HEK293T (cell line): ENCODE data around the gene MED7.

ENCODE experiments used
- CTCF ChIA-PET: fragments of 350-600 bp; formaldehyde crosslinking; extraction: SDS; loops from one replicate; lab custom pipeline; 2021; ENCODE audit warnings: antibody characterized with exemption, inconsistent platforms; lab: Yijun Ruan, JAX
- POLR2A ChIA-PET: fragments of 350-600 bp; formaldehyde crosslinking; extraction: SDS; loops from one replicate; lab custom pipeline; 2020; ENCODE audit warnings: antibody characterized with exemption, inconsistent platforms; lab: Yijun Ruan, JAX
- DNase-seq: peaks from one replicate; pipeline ENCODE4 v3.0.0; 2012; ENCODE audit warnings: mixed read lengths; ENCODE audit errors: extremely low spot score
- ARNT ChIP-seq: fragments of 450-650 bp; IDR thresholded peaks from 2 replicates; pipeline ENCODE4 v1.6.1; 2017; ENCODE audit warnings: mild to moderate bottlenecking
- BHLHE40 ChIP-seq: fragments of 450-650 bp; IDR thresholded peaks from 2 replicates; pipeline ENCODE4 v1.6.1; 2016; ENCODE audit warnings: mild to moderate bottlenecking, moderate library complexity, borderline replicate concordance
- CTBP1 ChIP-seq: fragments of 450-650 bp; IDR thresholded peaks from 2 replicates; pipeline ENCODE4 v1.6.1; 2016; ENCODE audit warnings: borderline replicate concordance
- ELF4 ChIP-seq: fragments of 450-650 bp; IDR thresholded peaks from 2 replicates; pipeline ENCODE4 v1.6.1; 2017; ENCODE audit warnings: antibody characterized with exemption
- FOXA1 ChIP-seq: fragments of 450-650 bp; IDR thresholded peaks from 2 replicates; pipeline ENCODE4 v1.6.1; 2016; ENCODE audit warnings: mild to moderate bottlenecking
- FOXK2 ChIP-seq: fragments of 450-650 bp; IDR thresholded peaks from 2 replicates; pipeline ENCODE4 v1.6.1; 2016; ENCODE audit warnings: mild to moderate bottlenecking
- FOXM1 ChIP-seq: fragments of 450-650 bp; IDR thresholded peaks from 2 replicates; pipeline ENCODE4 v1.6.1; 2017; ENCODE audit warnings: mild to moderate bottlenecking, borderline replicate concordance
- HDGF ChIP-seq: fragments of 450-650 bp; IDR thresholded peaks from 2 replicates; pipeline ENCODE4 v1.6.1; 2017; ENCODE audit warnings: antibody characterized with exemption, borderline replicate concordance
- L3MBTL2 ChIP-seq: fragments of 450-650 bp; conservative IDR thresholded peaks from 2 replicates; pipeline ENCODE4 v1.6.1; 2016; ENCODE audit warnings: mild to moderate bottlenecking
- LEF1 ChIP-seq: fragments of 450-650 bp; IDR thresholded peaks from 2 replicates; pipeline ENCODE4 v1.6.1; 2017; ENCODE audit warnings: mild to moderate bottlenecking, borderline replicate concordance
- NFRKB ChIP-seq: fragments of 450-650 bp; IDR thresholded peaks from 2 replicates; pipeline ENCODE4 v1.6.1; 2016; ENCODE audit warnings: mild to moderate bottlenecking, moderate library complexity
- PKNOX1 ChIP-seq: fragments of 450-650 bp; IDR thresholded peaks from 2 replicates; pipeline ENCODE4 v1.6.1; 2016
- SP1 ChIP-seq: fragments of 450-650 bp; IDR thresholded peaks from 2 replicates; pipeline ENCODE4 v1.6.1; 2017
- SUZ12 ChIP-seq: fragments of 450-650 bp; IDR thresholded peaks from 2 replicates; pipeline ENCODE4 v1.6.1; 2016; ENCODE audit warnings: mild to moderate bottlenecking
- TARDBP ChIP-seq: fragments of 450-650 bp; IDR thresholded peaks from 2 replicates; pipeline ENCODE4 v1.6.1; 2016
- ZNF384 ChIP-seq: fragments of 450-650 bp; IDR thresholded peaks from 2 replicates; pipeline ENCODE4 v1.6.1; 2016

The MED7 gene

GRCh38 chr5:157178966-157179365 lies 36.3 kb upstream of the MED7 start:
- POLR2A ChIA-PET: no interaction called here
- CTCF ChIA-PET: no interaction called here
- DNase-seq: no peak
- no peak for TF ChIP-seq SUZ12
- no peak for TF ChIP-seq L3MBTL2
- TF ChIP-seq PKNOX1: no peak
- TF ChIP-seq FOXA1: no peak
- TF ChIP-seq FOXK2: no peak
- TF ChIP-seq SP1: no peak
- TF ChIP-seq ARNT: no peak
- no peak for TF ChIP-seq NFRKB
- no peak for TF ChIP-seq HDGF

GRCh38 chr5:157177953-157178352 lies 35.3 kb upstream of the MED7 start:
- DNase-seq: no peak
- POLR2A ChIA-PET: no interaction called here
- TF ChIP-seq ELF4 (no peak), HDGF (no peak), LEF1 (no peak), FOXM1 (no peak), ARNT (no peak), NFRKB (no peak), FOXA1 (no peak), FOXK2 (no peak), CTBP1 (no peak), SP1 (no peak), ZNF384 (no peak), SUZ12 (no peak), BHLHE40 (no peak)
- CTCF ChIA-PET: no interaction called here

DNA sequence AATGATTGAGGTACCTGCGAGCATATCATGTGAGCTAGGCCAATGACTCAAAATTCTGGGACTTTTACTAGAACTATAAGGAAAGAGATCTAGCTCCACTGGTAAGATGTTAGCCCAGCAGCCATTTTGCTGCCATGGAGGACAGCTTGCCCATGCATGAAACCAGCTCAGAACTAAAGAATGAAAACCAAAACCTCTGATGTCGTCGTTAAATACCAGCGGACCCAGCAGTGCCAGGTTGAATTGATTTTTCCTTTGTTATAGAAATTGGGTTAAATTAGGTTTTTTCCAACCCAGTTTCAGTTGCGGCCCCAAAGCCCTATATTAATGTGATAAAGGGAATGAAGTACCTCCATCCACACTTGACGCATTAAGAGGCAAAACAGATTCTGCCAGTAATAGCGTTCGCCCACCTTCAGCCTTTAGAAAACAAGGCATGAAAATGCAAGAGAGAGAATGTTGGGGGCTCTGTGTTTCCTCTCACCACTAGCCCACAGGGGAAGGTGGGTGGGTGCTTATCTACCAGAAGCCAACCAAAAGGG lies 32.5 kb upstream of the MED7 start:
- ChIA-PET CTCF (no interaction called here), POLR2A (no interaction called here)
- TF ChIP-seq SP1 (no peak), ELF4 (no peak), FOXM1 (no peak), TARDBP (no peak), BHLHE40 (no peak), SUZ12 (no peak), HDGF (no peak)
- DNase-seq: no peak

DNA sequence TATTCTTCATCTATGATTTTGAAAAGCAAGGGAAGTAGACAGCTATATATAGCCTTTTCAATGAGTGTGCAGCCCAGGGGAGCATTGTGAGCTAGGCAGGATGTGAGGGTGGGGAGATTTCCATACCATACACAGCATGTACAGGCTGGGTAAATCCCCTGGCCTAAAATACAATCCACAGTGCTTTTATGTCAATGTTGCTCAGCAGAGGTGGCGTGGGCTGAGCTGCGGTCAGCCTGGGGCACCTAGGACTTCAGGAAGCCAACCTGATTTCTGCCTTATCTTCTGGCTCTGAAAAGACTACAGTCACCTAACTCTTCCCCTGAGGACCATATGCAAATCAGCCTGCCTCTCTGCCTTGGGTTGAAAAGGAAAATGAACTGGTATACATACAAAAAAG lies 29.7 kb upstream of the MED7 start:
- DNase-seq: no peak
- POLR2A ChIA-PET: interaction anchor here (1.5 kb wide), 1 partner anchor 30 kb away, joined by 5 read pairs; the partner anchor contains the start of gene MED7
- no peak for TF ChIP-seq L3MBTL2
- no peak for TF ChIP-seq LEF1
- TF ChIP-seq CTBP1: no peak
- TF ChIP-seq BHLHE40: no peak
- TF ChIP-seq ARNT: no peak
- TF ChIP-seq HDGF: no peak
- CTCF ChIA-PET: no interaction called here

DNA sequence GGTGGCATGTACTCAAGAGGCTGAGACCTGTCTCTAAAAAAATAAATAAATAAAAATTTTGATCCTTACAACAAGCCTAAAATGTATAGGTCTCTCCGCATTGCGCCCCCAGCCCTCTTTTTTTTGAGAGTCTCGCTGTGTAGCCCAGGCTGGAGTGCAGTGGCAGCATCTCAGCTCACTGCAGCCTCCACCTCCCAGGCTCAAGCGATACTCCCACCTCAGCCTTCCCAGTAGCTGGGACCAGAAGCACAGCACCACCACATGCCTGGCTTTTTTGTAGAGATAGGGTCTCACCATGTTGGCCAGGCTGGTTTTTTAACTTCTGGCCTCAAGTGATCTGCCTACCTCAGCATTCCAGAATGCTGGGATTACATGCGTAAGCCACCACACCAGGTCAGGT lies 25.6 kb upstream of the MED7 start:
- POLR2A ChIA-PET: interaction anchor here (1.3 kb wide), 1 partner anchor 26 kb away, joined by 5 read pairs; the partner anchor contains the start of gene MED7
- TF ChIP-seq ARNT (no peak), BHLHE40 (no peak), ZNF384 (no peak), CTBP1 (no peak), FOXA1 (no peak), FOXK2 (no peak), SUZ12 (no peak), L3MBTL2 (no peak), ELF4 (no peak), NFRKB (no peak)
- CTCF ChIA-PET: no interaction called here
- no peak for DNase-seq

- DNase-seq: no peak
- ChIA-PET CTCF (no interaction called here), POLR2A (interaction anchor here (1.3 kb wide), 1 partner anchor 25 kb away, joined by 5 read pairs; the partner anchor contains the start of gene MED7)
- no peak for TF ChIP-seq SP1
- TF ChIP-seq ELF4: no peak
- no peak for TF ChIP-seq LEF1
- no peak for TF ChIP-seq NFRKB
These were observed 24.6 kb upstream of the MED7 start for GRCh38 chr5:157167214-157167621.

GRCh38 chr5:157166214-157167213 lies 23.8 kb upstream of the MED7 start, which contains the start of gene GARIN3:
Gene GARIN3 (minus strand): TSS chr5:157166264. CDS start chr5:157166168, 96 bp downstream.
- POLR2A ChIA-PET: interaction anchor here (1.2 to 1.3 kb wide), 2 partner anchors 24 kb away, joined by 4 to 5 read pairs; partner anchors contain the start of gene MED7
- CTCF ChIA-PET: no interaction called here
- DNase-seq: no peak
- TF ChIP-seq HDGF (no peak), ELF4 (no peak), NFRKB (no peak), CTBP1 (no peak), L3MBTL2 (no peak), TARDBP (no peak), PKNOX1 (no peak)
